GM12864 (cell line): Measurements from ENCODE around the gene ABCF2.

Source experiments
- DNase-seq: peaks from one replicate; pipeline ENCODE4 v3.0.0-alpha.2; 2011; ENCODE audit warnings: low read depth
- H3K4me3 ChIP-seq: 2 replicates; pipeline ENCODE4 v1.5.1; 2011; ENCODE audit warnings: mild to moderate bottlenecking, low read depth, low read length, control low read depth
- CTCF ChIP-seq: IDR thresholded peaks from 2 replicates; pipeline ENCODE4 v1.5.1; 2011; ENCODE audit warnings: low read depth, mild to moderate bottlenecking, moderate library complexity, low read length, control low read depth, inconsistent platforms; ENCODE audit errors: missing control alignments

Gene ABCF2

GRCh38 chr7:151231080-151231479 lies 4.1 kb upstream of the ABCF2 start:
- DNase-seq: no peak
- TF ChIP-seq CTCF: no peak
- H3K4me3 ChIP-seq: no peak overlapping the region

GRCh38 chr7:151229249-151229648 lies 2.2 kb upstream of the ABCF2 start:
- no peak overlapping the region for H3K4me3 ChIP-seq
- no peak for DNase-seq
- TF ChIP-seq CTCF: no peak

DNA sequence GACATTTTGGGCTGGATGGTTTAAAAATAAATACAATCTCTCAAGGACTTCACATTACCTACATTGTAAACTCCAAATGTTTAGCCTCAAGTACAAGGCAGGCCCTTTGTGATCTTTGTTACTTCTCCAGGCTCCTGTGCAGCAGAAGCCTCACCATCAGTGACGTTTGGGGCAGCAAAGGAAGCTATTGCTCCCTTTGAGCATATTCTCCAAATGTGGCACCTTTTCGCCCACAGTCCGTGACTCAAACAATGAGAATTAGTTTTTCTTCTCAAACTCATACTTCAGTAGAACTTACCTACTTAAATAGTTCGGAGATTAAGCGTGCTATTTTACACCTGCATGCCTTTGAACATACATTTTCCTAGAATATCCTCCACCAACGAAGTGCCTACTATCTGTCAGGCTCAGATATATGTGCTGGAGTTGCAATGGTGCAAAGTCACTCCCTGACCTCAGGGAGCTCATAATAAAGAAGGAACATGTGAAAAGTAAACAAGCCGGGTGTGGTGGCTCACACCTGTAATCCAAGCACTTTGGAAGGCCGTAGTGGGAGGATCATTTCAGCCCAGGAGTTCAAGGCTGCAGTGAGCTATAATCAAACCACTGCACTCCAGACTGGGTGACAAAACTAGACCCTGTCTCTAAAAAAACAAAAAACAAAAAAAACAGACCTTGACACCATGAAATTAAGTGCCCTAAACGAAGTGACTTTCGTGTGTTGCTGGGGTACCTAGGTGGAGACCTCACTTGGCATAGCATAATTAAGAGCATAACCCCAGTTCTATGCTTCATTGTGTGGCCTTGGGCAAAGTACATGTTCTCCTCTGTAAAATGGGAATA lies 1.2 kb upstream of the ABCF2 start:
- H3K4me3 ChIP-seq: peak overlapping the region; percentile 97; the same call in 1 of the 2 replicates
- TF ChIP-seq CTCF: no peak
- no peak for DNase-seq

DNA sequence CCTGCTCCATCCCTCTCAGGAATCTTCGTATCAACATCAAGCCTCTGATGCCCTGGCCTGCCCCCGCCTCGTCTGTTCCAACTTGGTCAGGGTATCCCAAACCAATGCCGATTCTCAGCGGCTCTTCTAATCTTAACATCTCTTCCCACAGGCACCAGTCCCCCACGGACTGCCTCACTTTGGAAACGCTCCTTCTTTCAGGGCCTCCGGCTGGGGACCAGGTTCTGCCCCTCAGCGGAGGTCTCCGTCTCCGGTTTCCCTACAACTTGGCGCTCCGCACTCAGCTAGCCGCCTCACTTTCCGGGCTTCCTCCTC lies 488 bp downstream of the ABCF2 start:
- H3K4me3 ChIP-seq: peak overlapping the region; percentile 97
- no peak for DNase-seq
- no peak for TF ChIP-seq CTCF

DNA sequence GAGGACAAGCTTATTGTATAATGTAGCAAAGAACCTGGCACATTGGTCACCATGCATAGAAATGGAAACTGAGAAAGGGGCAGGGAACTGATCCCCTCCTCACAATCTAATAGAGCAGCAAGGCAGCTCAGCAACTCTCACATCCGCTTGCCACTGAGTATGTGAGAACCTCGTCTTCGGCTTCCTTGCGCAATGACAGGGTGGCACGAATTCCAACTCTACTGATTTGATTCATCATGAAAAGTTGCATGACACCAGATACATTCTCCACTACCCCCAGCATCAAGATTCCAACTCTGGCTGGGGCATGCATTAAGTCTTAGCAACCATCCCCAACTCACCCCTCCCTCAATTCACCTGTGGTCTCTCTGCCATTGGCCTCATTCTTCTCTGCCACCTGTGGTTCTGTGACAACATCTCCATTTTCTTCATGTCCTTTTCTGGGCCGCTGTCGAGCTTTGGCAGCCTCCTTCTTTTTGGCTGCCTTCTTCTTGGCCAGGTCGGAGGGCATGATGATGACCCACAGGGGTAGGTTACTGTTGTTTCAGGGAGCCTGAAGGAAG lies 976 bp downstream of the ABCF2 start:
- H3K4me3 ChIP-seq: peak overlapping the region; percentile 97
- no peak for DNase-seq
- no peak for TF ChIP-seq CTCF

- no peak for TF ChIP-seq CTCF
- DNase-seq: no peak
- no peak overlapping the region for H3K4me3 ChIP-seq
Measured at GRCh38 chr7:151223728-151224127, 3.3 kb downstream of the ABCF2 start.

GRCh38 chr7:151218170-151218569 lies 8.8 kb downstream of the ABCF2 start:
- TF ChIP-seq CTCF: no peak
- DNase-seq: no peak
- no peak overlapping the region for H3K4me3 ChIP-seq
